Measurements from ENCODE around the gene MAP2K3. TPM values are rescaled to one million over a fixed set of nuclear protein-coding genes. Genes with fewer than 3 reads are reported as not detected.

Gene MAP2K3
- total RNA-seq, 4 donors from 2014 or later = 44.4 to 148 (median 59.6) TPM

GRCh38 chr17:21249086-21249795 lies 35.3 kb upstream of the MAP2K3 start:
- H3K4me1 ChIP-seq = peaks cover 4 to 22% (median 18%) of the 10 kb centered on the region in 4 donors
- in situ Hi-C loops (cut with MboI; ENCODE audit: low pct_ligation_motif_present in 1 of 4, low pct_unique_long_range_greater_than_20kb in 1 of 4, low sequenced_read_pairs in 3 of 4) (no loop called here), intact Hi-C loops (cut with DNase I; ENCODE audit: low total_unique reads) (no loop called here)
- no peaks in the 10 kb centered on the region for H3K27me3 ChIP-seq
- TF ChIP-seq POLR2A (IDR thresholded peaks at IDR 0.05) (no peak), POLR2AphosphoS5 (IDR thresholded peaks at IDR 0.05) (no peak), EP300 (IDR thresholded peaks at IDR 0.05; ENCODE audit: low read depth) (no peak)
- TF ChIP-seq, protein P1, sequence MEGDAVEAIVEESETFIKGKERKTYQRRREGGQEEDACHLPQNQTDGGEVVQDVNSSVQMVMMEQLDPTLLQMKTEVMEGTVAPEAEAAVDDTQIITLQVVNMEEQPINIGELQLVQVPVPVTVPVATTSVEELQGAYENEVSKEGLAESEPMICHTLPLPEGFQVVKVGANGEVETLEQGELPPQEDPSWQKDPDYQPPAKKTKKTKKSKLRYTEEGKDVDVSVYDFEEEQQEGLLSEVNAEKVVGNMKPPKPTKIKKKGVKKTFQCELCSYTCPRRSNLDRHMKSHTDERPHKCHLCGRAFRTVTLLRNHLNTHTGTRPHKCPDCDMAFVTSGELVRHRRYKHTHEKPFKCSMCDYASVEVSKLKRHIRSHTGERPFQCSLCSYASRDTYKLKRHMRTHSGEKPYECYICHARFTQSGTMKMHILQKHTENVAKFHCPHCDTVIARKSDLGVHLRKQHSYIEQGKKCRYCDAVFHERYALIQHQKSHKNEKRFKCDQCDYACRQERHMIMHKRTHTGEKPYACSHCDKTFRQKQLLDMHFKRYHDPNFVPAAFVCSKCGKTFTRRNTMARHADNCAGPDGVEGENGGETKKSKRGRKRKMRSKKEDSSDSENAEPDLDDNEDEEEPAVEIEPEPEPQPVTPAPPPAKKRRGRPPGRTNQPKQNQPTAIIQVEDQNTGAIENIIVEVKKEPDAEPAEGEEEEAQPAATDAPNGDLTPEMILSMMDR (IDR thresholded peaks at IDR 0.05) = no peak
- no peak overlapping the region for H3K4me3 ChIP-seq
- H3K9me3 ChIP-seq = no peaks in the 10 kb centered on the region
- no peak overlapping the region for H3K27ac ChIP-seq
- DNase-seq = no peak
- no peaks in the 10 kb centered on the region for H3K36me3 ChIP-seq
- 86% methylated on average over 12 of the region's 12 CpGs; no CpG with 5 or more reads in 1 of the 2 donors for WGBS, 2 donors (ENCODE audit: low coverage in 1 of 2)

DNA sequence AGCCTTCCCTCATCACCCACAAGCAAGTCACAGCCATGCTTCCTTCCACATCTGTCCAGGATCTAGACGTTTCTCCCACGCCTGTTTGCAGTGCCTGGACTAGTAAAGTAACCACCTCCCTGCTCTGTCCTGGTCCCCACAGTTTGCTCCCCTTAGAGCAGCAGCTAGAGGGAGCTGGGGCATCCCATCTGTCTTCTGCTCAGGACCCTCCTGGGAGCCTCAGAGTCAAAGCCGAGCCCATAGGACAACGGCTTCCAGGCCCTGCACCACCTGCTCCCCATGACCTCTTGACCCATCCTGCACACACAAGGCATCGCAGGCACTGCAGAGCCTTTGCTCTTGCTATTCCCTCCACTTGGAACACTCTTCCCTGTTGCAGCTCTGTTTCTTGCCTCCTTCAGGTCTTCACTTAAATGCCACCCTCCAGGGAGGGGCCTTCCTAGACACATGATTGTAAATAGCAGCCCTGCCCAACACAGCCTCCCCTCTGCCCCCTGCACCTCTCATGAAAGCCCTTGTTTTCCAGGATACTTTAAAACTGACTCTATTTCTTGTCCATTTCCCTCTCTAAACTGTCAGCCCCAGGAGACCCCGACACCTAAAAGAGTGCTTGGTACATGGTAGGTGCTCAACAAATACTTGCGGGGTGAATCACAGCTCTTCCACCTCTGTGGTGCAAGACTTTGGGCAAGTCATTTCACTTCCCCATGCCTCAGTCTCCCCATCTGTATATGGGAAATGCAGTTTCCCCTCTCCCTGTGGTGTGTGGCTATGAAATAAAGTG lies 34.4 kb upstream of the MAP2K3 start:
- WGBS, 2 donors (ENCODE audit: low coverage in 1 of 2) = 55 to 92% methylated on average over 2 to 7 of the region's 7 CpGs
- H3K27me3 ChIP-seq = no peaks in the 10 kb centered on the region
- no peaks in the 10 kb centered on the region for H3K36me3 ChIP-seq
- no peak for DNase-seq
- H3K4me3 ChIP-seq = no peak overlapping the region
- no peak for TF ChIP-seq POLR2AphosphoS5 (IDR thresholded peaks at IDR 0.05)
- no peak for TF ChIP-seq POLR2A (IDR thresholded peaks at IDR 0.05)
- TF ChIP-seq EP300 (IDR thresholded peaks at IDR 0.05; ENCODE audit: low read depth) = no peak
- TF ChIP-seq, protein P1 (IDR thresholded peaks at IDR 0.05) = no peak
- in situ Hi-C loops (cut with MboI; ENCODE audit: low pct_ligation_motif_present in 1 of 4, low pct_unique_long_range_greater_than_20kb in 1 of 4, low sequenced_read_pairs in 3 of 4) (loop anchor here in 1 of 4 donors (10.0 to 25.0 kb wide), 2 partner anchors 65 to 262 kb away; no protein-coding TSS in a partner anchor), intact Hi-C loops (cut with DNase I; ENCODE audit: low total_unique reads) (no loop called here)
- H3K4me1 ChIP-seq = peaks cover 4 to 22% (median 18%) of the 10 kb centered on the region in 4 donors
- no peak overlapping the region for H3K27ac ChIP-seq
- H3K9me3 ChIP-seq = no peaks in the 10 kb centered on the region

DNA sequence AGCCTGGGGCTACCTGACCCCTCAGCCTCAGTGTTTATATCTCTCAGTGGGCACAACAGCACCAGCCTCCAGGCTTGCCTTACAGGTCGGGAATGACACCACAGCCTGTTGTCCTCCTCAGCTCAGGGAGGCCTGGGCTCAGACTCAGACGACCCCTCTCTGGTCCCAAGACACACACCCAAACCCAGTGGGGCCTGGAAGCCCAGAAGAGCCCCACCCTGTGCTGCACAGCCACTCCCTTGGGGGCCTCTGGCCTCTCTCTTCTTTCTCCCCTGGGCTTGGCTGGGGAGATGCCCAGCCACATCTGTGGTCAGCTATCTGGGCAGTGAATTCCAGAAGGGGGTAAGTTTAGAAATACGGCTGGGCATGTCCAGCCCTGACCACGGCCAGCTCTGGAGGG lies 33.7 kb upstream of the MAP2K3 start:
- no peak overlapping the region for H3K27ac ChIP-seq
- H3K27me3 ChIP-seq = no peaks in the 10 kb centered on the region
- 42 to 71% methylated on average over 2 to 4 of the region's 4 CpGs for WGBS, 2 donors (ENCODE audit: low coverage in 1 of 2)
- no peaks in the 10 kb centered on the region for H3K36me3 ChIP-seq
- TF ChIP-seq EP300 (IDR thresholded peaks at IDR 0.05; ENCODE audit: low read depth) (no peak), POLR2AphosphoS5 (IDR thresholded peaks at IDR 0.05) (no peak), POLR2A (IDR thresholded peaks at IDR 0.05) (no peak)
- TF ChIP-seq, protein P1 (IDR thresholded peaks at IDR 0.05) = no peak
- intact Hi-C loops (cut with DNase I; ENCODE audit: low total_unique reads) = no loop called here
- DNase-seq = no peak
- H3K9me3 ChIP-seq = no peaks in the 10 kb centered on the region
- in situ Hi-C loops (cut with MboI; ENCODE audit: low pct_ligation_motif_present in 1 of 4, low pct_unique_long_range_greater_than_20kb in 1 of 4, low sequenced_read_pairs in 3 of 4) = loop anchor here in 1 of 4 donors (10.0 to 25.0 kb wide), 2 partner anchors 64 to 261 kb away; no protein-coding TSS in a partner anchor
- H3K4me1 ChIP-seq = peaks cover 4 to 22% (median 18%) of the 10 kb centered on the region in 4 donors
- no peak overlapping the region for H3K4me3 ChIP-seq

All from transverse colon (tissue), 4 donors.